Astrocyte (in vitro differentiated cells and primary cell): ENCODE measurements around the gene TAAR8. TPM values are rescaled to one million over a fixed set of nuclear protein-coding genes. Genes with fewer than 3 reads are reported as not detected.

Source experiments
- DNase-seq: peaks from one replicate; pipeline ENCODE4 v3.0.0-alpha.2; 2010; ENCODE audit warnings: low read depth
- FAIRE-seq: peaks from 2 replicates; lab custom pipeline; 2011; peaks lifted over from hg19 to GRCh38; lab: Jason Lieb, UNC
- H2AFZ ChIP-seq: 2 replicates; pipeline ENCODE4 v1.6.0; 2012; ENCODE audit warnings: low read depth, low read length, inconsistent platforms
- H3K27ac ChIP-seq: 2 replicates; pipeline ENCODE4 v1.5.1; 2011; ENCODE audit warnings: low read depth, low read length, inconsistent platforms
- H3K27me3 ChIP-seq: 2 replicates; pipeline ENCODE4 v1.6.0; 2011; ENCODE audit warnings: low read length, inconsistent platforms; ENCODE audit not compliant: insufficient read depth
- H3K36me3 ChIP-seq: 2 replicates; pipeline ENCODE4 v1.5.1; 2011; ENCODE audit warnings: low read length, inconsistent platforms; ENCODE audit not compliant: insufficient read depth
- H3K4me1 ChIP-seq: 2 replicates; pipeline ENCODE4 v1.5.1; 2011; ENCODE audit warnings: low read length, inconsistent platforms; ENCODE audit not compliant: insufficient read depth
- H3K4me2 ChIP-seq: 2 replicates; pipeline ENCODE4 v1.6.0; 2012; ENCODE audit warnings: low read length, inconsistent platforms
- H3K4me3 ChIP-seq: 2 replicates; pipeline ENCODE4 v1.5.1; 2011; ENCODE audit warnings: low read depth, mild to moderate bottlenecking, low read length, inconsistent platforms; ENCODE audit not compliant: insufficient read depth
- H3K79me2 ChIP-seq: 2 replicates; pipeline ENCODE4 v1.6.0; 2012; ENCODE audit warnings: mild to moderate bottlenecking, low read length, inconsistent platforms; ENCODE audit not compliant: insufficient read depth
- H3K9ac ChIP-seq: 2 replicates; pipeline ENCODE4 v1.6.0; 2012; ENCODE audit warnings: mild to moderate bottlenecking, low read length, inconsistent platforms
- H3K9me3 ChIP-seq: 2 replicates; pipeline ENCODE4 v1.5.1; 2012; ENCODE audit warnings: low read depth, mild to moderate bottlenecking, low read length, inconsistent platforms; ENCODE audit not compliant: insufficient read depth
- H4K20me1 ChIP-seq: 2 replicates; pipeline ENCODE4 v1.6.0; 2012; ENCODE audit warnings: low read length, inconsistent platforms; ENCODE audit not compliant: insufficient read depth
- H3K27ac Mint-ChIP-seq: one replicate; pipeline ENCODE4 v1.8.0; 2021; ENCODE audit warnings: mild to moderate bottlenecking, mixed read lengths; ENCODE audit not compliant: unreplicated experiment
- H3K27me3 Mint-ChIP-seq: one replicate; pipeline ENCODE4 v1.8.0; 2021; ENCODE audit warnings: low read depth, mixed read lengths; ENCODE audit not compliant: unreplicated experiment
- H3K36me3 Mint-ChIP-seq: one replicate; pipeline ENCODE4 v1.8.0; 2021; ENCODE audit warnings: low read depth, mixed read lengths; ENCODE audit not compliant: unreplicated experiment
- H3K4me1 Mint-ChIP-seq: one replicate; pipeline ENCODE4 v1.8.0; 2021; ENCODE audit warnings: low read depth, mixed read lengths; ENCODE audit not compliant: unreplicated experiment
- H3K4me3 Mint-ChIP-seq: one replicate; pipeline ENCODE4 v1.8.0; 2021; ENCODE audit warnings: mild to moderate bottlenecking, moderate library complexity, mixed read lengths; ENCODE audit not compliant: unreplicated experiment
- H3K9me3 Mint-ChIP-seq: one replicate; pipeline ENCODE4 v1.8.0; 2021; ENCODE audit warnings: mild to moderate bottlenecking, mixed read lengths; ENCODE audit not compliant: unreplicated experiment
- CTCF ChIP-seq: IDR thresholded peaks from 2 replicates; pipeline ENCODE4 v1.5.1; 2011; ENCODE audit warnings: low read depth, mild to moderate bottlenecking, inconsistent platforms, low read length, moderate library complexity; ENCODE audit not compliant: insufficient read depth
- EZH2 ChIP-seq: IDR thresholded peaks from 2 replicates; pipeline ENCODE4 v1.6.1; 2012; ENCODE audit warnings: mild to moderate bottlenecking, low read length, inconsistent platforms; ENCODE audit not compliant: insufficient read depth
- total RNA-seq: library from RNA; stranded (reverse); gene quantifications from 2 replicates; pipeline ENCODE4 v1.2.1, GENCODE V29; 2021

The TAAR8 gene
- total RNA-seq, 1 donor from 2014 or later = not detected

- Histone ChIP-seq H3K27ac (no peak overlapping the region), H3K36me3 (no peaks in the 10 kb centered on the region), H3K27me3 (peaks cover 7% of the 10 kb centered on the region), H3K4me1 (no peaks in the 10 kb centered on the region), H3K9ac (no peak overlapping the region), H3K79me2 (no peaks in the 10 kb centered on the region), H3K9me3 (no peaks in the 10 kb centered on the region), H4K20me1 (no peaks in the 10 kb centered on the region), H2AFZ (no peak overlapping the region), H3K4me2 (no peak overlapping the region), H3K4me3 (no peak overlapping the region)
- Mint-ChIP-seq H3K4me1 (no peaks in the 10 kb centered on the region), H3K9me3 (no peaks in the 10 kb centered on the region), H3K27ac (no peak overlapping the region), H3K27me3 (no peaks in the 10 kb centered on the region), H3K36me3 (no peaks in the 10 kb centered on the region), H3K4me3 (no peak overlapping the region)
- FAIRE-seq (no peak), DNase-seq (no peak)
- no peak for TF ChIP-seq EZH2
- no peak for TF ChIP-seq CTCF
These were observed 35.0 kb downstream of the TAAR8 start for GRCh38 chr6:132587424-132587823.

GRCh38 chr6:132589454-132589853 lies 37.0 kb downstream of the TAAR8 start, which contains the start of gene TAAR5:
Gene TAAR5 (minus strand): TSS chr6:132589741. CDS start chr6:132589686, 55 bp downstream.
- H3K9me3 ChIP-seq = no peaks in the 10 kb centered on the region
- Mint-ChIP-seq H3K4me1 (no peaks in the 10 kb centered on the region), H3K27me3 (peaks cover 2% of the 10 kb centered on the region), H3K9me3 (no peaks in the 10 kb centered on the region), H3K4me3 (no peak within 1 kb of the TSS), H3K36me3 (no peaks in the 10 kb centered on the region), H3K27ac (peak within 1 kb of the TSS; percentile 65)
- FAIRE-seq (no peak), DNase-seq (no peak)
- no peak within 1 kb of the TSS for H2AFZ ChIP-seq
- H3K36me3 ChIP-seq = no peaks in the 10 kb centered on the region
- H3K79me2 ChIP-seq = no peaks in the 10 kb centered on the region
- no peak within 1 kb of the TSS for H3K27ac ChIP-seq
- TF ChIP-seq EZH2 = no peak
- no peak for TF ChIP-seq CTCF
- no peak within 1 kb of the TSS for H3K4me3 ChIP-seq
- H4K20me1 ChIP-seq = no peaks in the 10 kb centered on the region
- no peaks in the 10 kb centered on the region for H3K4me1 ChIP-seq
- H3K27me3 ChIP-seq = no peaks in the 10 kb centered on the region
- no peak within 1 kb of the TSS for H3K9ac ChIP-seq
- H3K4me2 ChIP-seq = no peak within 1 kb of the TSS

GRCh38 chr6:132590362-132590761 lies 37.9 kb downstream of the TAAR8 start:
- TF ChIP-seq EZH2 = no peak
- no peak for TF ChIP-seq CTCF
- no peaks in the 10 kb centered on the region for H3K9me3 Mint-ChIP-seq
- Histone ChIP-seq H3K27ac (no peak overlapping the region), H3K27me3 (no peaks in the 10 kb centered on the region), H3K36me3 (no peaks in the 10 kb centered on the region), H2AFZ (no peak overlapping the region), H4K20me1 (no peaks in the 10 kb centered on the region), H3K4me3 (no peak overlapping the region), H3K4me1 (no peaks in the 10 kb centered on the region), H3K79me2 (no peaks in the 10 kb centered on the region), H3K9ac (no peak overlapping the region), H3K9me3 (no peaks in the 10 kb centered on the region), H3K4me2 (no peak overlapping the region)
- peaks cover 2% of the 10 kb centered on the region for H3K27me3 Mint-ChIP-seq
- no peak overlapping the region for H3K27ac Mint-ChIP-seq
- FAIRE-seq = no peak
- H3K36me3 Mint-ChIP-seq = no peaks in the 10 kb centered on the region
- no peak overlapping the region for H3K4me3 Mint-ChIP-seq
- no peak for DNase-seq
- H3K4me1 Mint-ChIP-seq = no peaks in the 10 kb centered on the region
